Osteoblast (primary cell): ENCODE data around the gene SND1. TPM values are rescaled to one million over a fixed set of nuclear protein-coding genes. Genes with fewer than 3 reads are reported as not detected.

Experiments used
- DNase-seq: peaks from one replicate; pipeline ENCODE4 v3.0.0; 2011; ENCODE audit warnings: low spot score, mixed read lengths; ENCODE audit not compliant: insufficient read length; ENCODE audit errors: missing footprints
- H2AFZ ChIP-seq: 2 replicates; pipeline ENCODE4 v1.6.0; 2011; ENCODE audit warnings: mild to moderate bottlenecking, low read length
- H3K27ac ChIP-seq: 2 replicates; pipeline ENCODE4 v1.5.1; 2011; ENCODE audit warnings: mild to moderate bottlenecking, low read depth, low read length, moderate library complexity
- H3K27me3 ChIP-seq: 2 replicates; pipeline ENCODE4 v1.6.0; 2012; ENCODE audit warnings: mild to moderate bottlenecking, control low read depth, inconsistent platforms, low read length, moderate library complexity; ENCODE audit not compliant: insufficient read depth
- H3K36me3 ChIP-seq: 2 replicates; pipeline ENCODE4 v1.5.1; 2011; ENCODE audit warnings: mild to moderate bottlenecking, low read length, control low read depth, moderate library complexity; ENCODE audit not compliant: insufficient read depth
- H3K4me1 ChIP-seq: 2 replicates; pipeline ENCODE4 v1.5.1; 2011; ENCODE audit warnings: mild to moderate bottlenecking, low read length, control low read depth, moderate library complexity; ENCODE audit not compliant: insufficient read depth
- H3K4me2 ChIP-seq: 2 replicates; pipeline ENCODE4 v1.6.0; 2011; ENCODE audit warnings: mild to moderate bottlenecking, low read length; ENCODE audit not compliant: insufficient read depth
- H3K4me3 ChIP-seq: fragments of 200-600 bp; sonication (generic); 3 replicates; pipeline ENCODE4 v1.5.1; 2012; ENCODE audit warnings: mild to moderate bottlenecking, low read length, inconsistent platforms; ENCODE audit not compliant: insufficient read depth
- H3K79me2 ChIP-seq: 2 replicates; pipeline ENCODE4 v1.6.0; 2012; ENCODE audit warnings: mild to moderate bottlenecking, low read length, control low read depth, inconsistent platforms; ENCODE audit not compliant: insufficient read depth
- H3K9me3 ChIP-seq: 2 replicates; pipeline ENCODE4 v1.5.1; 2011; ENCODE audit warnings: low read depth, low read length, control low read depth
- H4K20me1 ChIP-seq: 2 replicates; pipeline ENCODE4 v1.6.0; 2012; ENCODE audit warnings: mild to moderate bottlenecking, low read length, control low read depth; ENCODE audit not compliant: insufficient read depth
- CTCF ChIP-seq: IDR thresholded peaks from 2 replicates; pipeline ENCODE4 v1.5.1; 2011; ENCODE audit warnings: mild to moderate bottlenecking, low read depth, low read length, moderate library complexity; ENCODE audit errors: extremely low read depth
- total RNA-seq: library from RNA; depleted of rRNA; stranded (reverse); fragments of >200 nt; gene quantifications from 2 replicates; pipeline ENCODE4 v1.2.3, GENCODE V29; 2012

The SND1 gene
- total RNA-seq, 1 donor, result 257 TPM

- Histone ChIP-seq H3K27me3 (no peaks in the 10 kb centered on the region), H3K4me3 (no peak overlapping the region), H3K4me1 (no peaks in the 10 kb centered on the region), H3K79me2 (peaks cover 67% of the 10 kb centered on the region), H2AFZ (no peak overlapping the region), H3K27ac (no peak overlapping the region), H3K36me3 (no peaks in the 10 kb centered on the region), H4K20me1 (peaks cover 38% of the 10 kb centered on the region), H3K9me3 (no peaks in the 10 kb centered on the region), H3K4me2 (no peak overlapping the region)
- DNase-seq, result no peak
- TF ChIP-seq CTCF, result no peak
Observed at GRCh38 chr7:127828843-127829500, 177.0 kb downstream of the SND1 start.

- H2AFZ ChIP-seq, result no peak overlapping the region
- DNase-seq, result no peak
- TF ChIP-seq CTCF, result no peak
- H3K79me2 ChIP-seq, result peaks cover 77% of the 10 kb centered on the region
- no peak overlapping the region for H3K27ac ChIP-seq
- H3K4me3 ChIP-seq, result no peak overlapping the region
- peaks cover 44% of the 10 kb centered on the region for H4K20me1 ChIP-seq
- no peaks in the 10 kb centered on the region for H3K27me3 ChIP-seq
- H3K4me1 ChIP-seq, result no peaks in the 10 kb centered on the region
- no peaks in the 10 kb centered on the region for H3K9me3 ChIP-seq
- no peaks in the 10 kb centered on the region for H3K36me3 ChIP-seq
- H3K4me2 ChIP-seq, result no peak overlapping the region
Observed at GRCh38 chr7:127831318-127832219, 179.6 kb downstream of the SND1 start.

GRCh38 chr7:127832592-127832991, 180.6 kb downstream of the SND1 start:
- no peaks in the 10 kb centered on the region for H3K9me3 ChIP-seq
- peaks cover 3% of the 10 kb centered on the region for H3K36me3 ChIP-seq
- peaks cover 73% of the 10 kb centered on the region for H3K79me2 ChIP-seq
- no peak overlapping the region for H3K4me2 ChIP-seq
- H3K27ac ChIP-seq, result no peak overlapping the region
- no peaks in the 10 kb centered on the region for H3K4me1 ChIP-seq
- TF ChIP-seq CTCF, result no peak
- no peaks in the 10 kb centered on the region for H3K27me3 ChIP-seq
- H4K20me1 ChIP-seq, result peaks cover 40% of the 10 kb centered on the region
- no peak overlapping the region for H2AFZ ChIP-seq
- no peak for DNase-seq
- no peak overlapping the region for H3K4me3 ChIP-seq

GRCh38 chr7:127833641-127834040, 181.6 kb downstream of the SND1 start:
- H3K9me3 ChIP-seq, result no peaks in the 10 kb centered on the region
- no peak overlapping the region for H3K27ac ChIP-seq
- H3K4me2 ChIP-seq, result no peak overlapping the region
- no peak overlapping the region for H3K4me3 ChIP-seq
- no peak overlapping the region for H2AFZ ChIP-seq
- no peak for DNase-seq
- H3K4me1 ChIP-seq, result no peaks in the 10 kb centered on the region
- no peaks in the 10 kb centered on the region for H3K27me3 ChIP-seq
- peaks cover 6% of the 10 kb centered on the region for H3K36me3 ChIP-seq
- H4K20me1 ChIP-seq, result peaks cover 40% of the 10 kb centered on the region
- TF ChIP-seq CTCF, result no peak
- peaks cover 75% of the 10 kb centered on the region for H3K79me2 ChIP-seq
